T-helper 1 cell treated with Interleukin-12 subunit alpha and Interleukin-12 subunit beta and Interleukin-4 antibody, amounts not matched to agents 30 ng/mL and 1 ng/mL, for 36 hours (primary cell): ENCODE data around the gene SYNPO2. TPM values are rescaled to one million over a fixed set of nuclear protein-coding genes. Genes with fewer than 3 reads are reported as not detected.
"Not testable (repeated sequence)": the region's sequence is repeated elsewhere in the genome, so short reads cannot be mapped to it uniquely, and the experiment has no call there.

Source experiments
- intact Hi-C: fragments of 100-400 bp; cut with micrococcal nuclease; formaldehyde crosslinking; loops from one replicate; pipeline ENCODE4 v1.15.1; 2024
- total RNA-seq: library from RNA; stranded (reverse); gene quantifications from 2 replicates; pipeline ENCODE4 v1.2.3, GENCODE V29; 2022

SYNPO2 gene
- 0.93 and 0.98 TPM in 2 replicates for total RNA-seq

GRCh38 chr4:118888666-118889311 is at the start of gene SYNPO2:
TSS of gene SYNPO2 (plus strand) at chr4:118888854. CDS start at chr4:118889037, 183 bp downstream.
- intact Hi-C loops: no loop called here

GRCh38 chr4:118839221-118839927 is 49.3 kb upstream of the SYNPO2 start:
- intact Hi-C loops: loop anchor here (5.0 kb wide), 2 partner anchors 448 to 788 kb away; partner anchors contain the start of gene PDE5A

- intact Hi-C loops: no loop called here
Measured at GRCh38 chr4:118842055-118842454, 46.6 kb upstream of the SYNPO2 start.

GRCh38 chr4:118843237-118843636 is 45.4 kb upstream of the SYNPO2 start:
- intact Hi-C loops: no loop called here

GRCh38 chr4:118845552-118846050 is 43.1 kb upstream of the SYNPO2 start:
- intact Hi-C loops: no loop called here

- intact Hi-C loops: no loop called here
Measured at GRCh38 chr4:118846979-118847378, 41.7 kb upstream of the SYNPO2 start.

- intact Hi-C loops: no loop called here
Measured at GRCh38 chr4:118848242-118848641, 40.4 kb upstream of the SYNPO2 start.

- intact Hi-C loops: no loop called here
Measured at GRCh38 chr4:118848901-118849300, 39.8 kb upstream of the SYNPO2 start.

GRCh38 chr4:118849867-118850487 is 38.7 kb upstream of the SYNPO2 start:
- intact Hi-C loops: loop anchor here (1.0 to 5.0 kb wide), 8 partner anchors 14 to 777 kb away; partner anchors contain the start of genes METTL14, PDE5A, SEC24D and USP53

- intact Hi-C loops: loop anchor here (1.0 to 5.0 kb wide), 8 partner anchors 14 to 777 kb away; partner anchors contain the start of genes METTL14, PDE5A, SEC24D and USP53
Measured at GRCh38 chr4:118850488-118851173, 38.0 kb upstream of the SYNPO2 start.

GRCh38 chr4:118857760-118858159 is 30.9 kb upstream of the SYNPO2 start:
- intact Hi-C loops: no loop called here

- intact Hi-C loops: no loop called here
Measured at GRCh38 chr4:118858779-118859178, 29.9 kb upstream of the SYNPO2 start.

GRCh38 chr4:118865091-118865708 is 23.5 kb upstream of the SYNPO2 start:
- intact Hi-C loops: loop anchor here (1.0 kb wide), 3 partner anchors 15 to 93 kb away; no protein-coding TSS in a partner anchor

- intact Hi-C loops: no loop called here
Measured at GRCh38 chr4:118866442-118866841, 22.2 kb upstream of the SYNPO2 start.

GRCh38 chr4:118867311-118868067 is 21.2 kb upstream of the SYNPO2 start:
- intact Hi-C loops: no loop called here

GRCh38 chr4:118869808-118870342 is 18.8 kb upstream of the SYNPO2 start:
- intact Hi-C loops: no loop called here

- intact Hi-C loops: no loop called here
Measured at GRCh38 chr4:118872181-118872580, 16.5 kb upstream of the SYNPO2 start.

- intact Hi-C loops: no loop called here
Measured at GRCh38 chr4:118877797-118878196, 10.9 kb upstream of the SYNPO2 start.

- intact Hi-C loops: not testable (repeated sequence)
Measured at GRCh38 chr4:118878507-118878906, 10.1 kb upstream of the SYNPO2 start.

- intact Hi-C loops: no loop called here
Measured at GRCh38 chr4:118879409-118879808, 9.2 kb upstream of the SYNPO2 start.
